Measurements from ENCODE around the gene EDARADD.

Gene EDARADD

DNA sequence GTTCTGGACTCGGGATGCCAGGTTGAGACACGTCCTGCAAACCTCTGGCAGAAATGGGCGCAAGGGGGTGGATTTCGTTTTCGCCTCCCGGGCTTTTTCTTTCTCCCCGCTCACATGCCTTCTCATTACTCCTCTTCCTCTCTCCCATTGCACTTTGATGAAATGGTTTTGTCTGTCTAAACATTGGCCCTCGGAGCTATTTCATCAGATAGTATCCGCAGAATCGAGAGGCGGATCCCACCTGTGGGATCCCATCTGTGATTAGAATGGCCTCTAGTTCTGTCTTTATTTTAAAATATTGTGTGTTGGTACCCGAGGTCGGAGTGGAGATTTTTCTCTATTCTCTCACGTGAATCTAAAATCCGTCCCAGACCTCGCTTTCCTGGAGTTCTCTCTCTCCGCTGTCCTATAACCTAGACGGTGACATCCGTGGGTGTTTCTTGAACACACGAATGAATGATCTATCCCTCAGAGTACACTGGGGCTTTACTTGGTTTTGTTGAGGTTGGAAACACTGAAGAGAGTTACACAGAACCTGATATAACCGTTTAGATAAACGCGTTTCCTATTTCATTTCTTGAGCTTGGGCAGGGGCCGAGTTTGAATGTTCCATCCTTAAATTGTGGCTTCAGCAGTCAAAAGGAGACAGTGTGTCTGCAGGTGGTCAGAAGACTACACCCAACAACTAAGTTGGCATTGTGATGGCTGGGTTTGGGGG is 2.0 kb downstream of the EDARADD start:
- Mint-ChIP-seq H3K27me3 (ENCODE audit: low read depth) (peaks cover 62% of the 10 kb centered on the region), H3K27ac (peak overlapping the region in 2 of 3 experiments; percentile 13 to 16)

DNA sequence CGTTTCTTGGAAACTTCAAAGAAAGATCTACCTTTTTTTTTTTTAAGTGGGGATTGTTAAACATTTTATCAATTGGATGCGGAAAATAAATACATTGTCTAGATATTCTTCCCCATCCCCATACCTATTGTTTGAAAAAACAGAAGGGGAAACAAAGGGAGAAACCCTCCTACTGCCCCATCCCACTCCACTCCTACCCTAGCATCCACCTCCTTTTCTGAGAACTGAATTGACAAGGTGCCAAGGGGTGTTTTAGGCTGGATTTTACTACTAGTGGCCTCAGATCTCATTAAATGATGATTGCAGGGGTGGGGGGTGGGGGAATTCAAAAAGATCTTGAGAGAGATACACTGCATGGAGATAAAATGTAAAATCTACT is 2.6 kb downstream of the EDARADD start:
- Mint-ChIP-seq H3K27ac (no peak overlapping the region), H3K9me3 (no peaks in the 10 kb centered on the region), H3K4me3 (peak overlapping the region; percentile 85 to 96 (median 91)), H3K27me3 (ENCODE audit: low read depth) (peaks cover 56% of the 10 kb centered on the region), H3K4me1 (peaks cover 11% of the 10 kb centered on the region), H3K36me3 (ENCODE audit: low read depth) (peaks cover 4% of the 10 kb centered on the region)
- no peak for TF ChIP-seq CTCF (IDR thresholded peaks at IDR 0.05; ENCODE audit: unreplicated experiment in 3 of 3)

More for the DNA sequence above, 2.0 kb downstream of the EDARADD start:
- TF ChIP-seq CTCF (IDR thresholded peaks at IDR 0.05; ENCODE audit: unreplicated experiment in 3 of 3): no peak
- peaks cover 4% of the 10 kb centered on the region for H3K36me3 Mint-ChIP-seq (ENCODE audit: low read depth)
- H3K9me3 Mint-ChIP-seq: no peaks in the 10 kb centered on the region
- peaks cover 11% of the 10 kb centered on the region for H3K4me1 Mint-ChIP-seq
- H3K4me3 Mint-ChIP-seq: peak overlapping the region; percentile 85 to 96 (median 91)

- Mint-ChIP-seq H3K36me3 (ENCODE audit: low read depth) (peaks cover 4% of the 10 kb centered on the region), H3K4me1 (peaks cover 11% of the 10 kb centered on the region), H3K9me3 (no peaks in the 10 kb centered on the region), H3K4me3 (peak overlapping the region; percentile 85 to 96 (median 91)), H3K27ac (no peak overlapping the region), H3K27me3 (ENCODE audit: low read depth) (peaks cover 54% of the 10 kb centered on the region)
- TF ChIP-seq CTCF (IDR thresholded peaks at IDR 0.05; ENCODE audit: unreplicated experiment in 3 of 3): no peak
These were observed 3.2 kb downstream of the EDARADD start for GRCh38 chr1:236397173-236397759.

DNA sequence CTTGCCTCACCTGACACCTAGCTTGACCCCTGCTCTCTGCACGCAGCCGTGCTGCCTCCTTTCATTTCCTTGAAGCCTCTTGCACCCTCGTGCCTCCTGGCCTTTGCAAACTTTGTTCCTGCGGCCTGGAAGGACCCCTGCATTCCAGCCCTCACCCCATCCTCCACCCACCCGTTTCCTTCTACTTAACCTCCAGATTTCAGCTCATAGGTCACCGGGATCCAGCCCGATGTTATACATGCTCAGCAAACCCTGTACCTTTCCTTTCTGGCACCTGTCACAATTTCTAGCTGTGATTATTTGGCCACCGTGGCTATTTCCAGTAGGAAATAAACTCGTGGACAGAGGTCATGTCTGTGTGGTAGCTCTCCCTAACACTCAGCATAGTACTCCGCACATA is 4.5 kb downstream of the EDARADD start:
- Mint-ChIP-seq H3K27ac (no peak overlapping the region), H3K27me3 (ENCODE audit: low read depth) (peaks cover 54% of the 10 kb centered on the region), H3K4me3 (peak overlapping the region in 2 of 3 experiments; percentile 32 to 53), H3K4me1 (peaks cover 11% of the 10 kb centered on the region), H3K36me3 (ENCODE audit: low read depth) (peaks cover 4% of the 10 kb centered on the region), H3K9me3 (no peaks in the 10 kb centered on the region)
- TF ChIP-seq CTCF (IDR thresholded peaks at IDR 0.05; ENCODE audit: unreplicated experiment in 3 of 3): no peak

GRCh38 chr1:236400061-236400603 is 6.0 kb downstream of the EDARADD start:
- Mint-ChIP-seq H3K4me1 (peaks cover 11% of the 10 kb centered on the region), H3K4me3 (peak overlapping the region in 2 of 3 experiments; percentile 3), H3K9me3 (no peaks in the 10 kb centered on the region), H3K27ac (no peak overlapping the region), H3K36me3 (ENCODE audit: low read depth) (peaks cover 4% of the 10 kb centered on the region), H3K27me3 (ENCODE audit: low read depth) (peaks cover 42% of the 10 kb centered on the region)
- no peak for TF ChIP-seq CTCF (IDR thresholded peaks at IDR 0.05; ENCODE audit: unreplicated experiment in 3 of 3)

All from nephron (organoid).